ENCODE data around the gene FAM169A. TPM values are rescaled to one million over a fixed set of nuclear protein-coding genes. Genes with fewer than 3 reads are reported as not detected.

FAM169A gene
- total RNA-seq, 2 experiments from 2014 or later = 10.4 to 11.5 TPM

DNA sequence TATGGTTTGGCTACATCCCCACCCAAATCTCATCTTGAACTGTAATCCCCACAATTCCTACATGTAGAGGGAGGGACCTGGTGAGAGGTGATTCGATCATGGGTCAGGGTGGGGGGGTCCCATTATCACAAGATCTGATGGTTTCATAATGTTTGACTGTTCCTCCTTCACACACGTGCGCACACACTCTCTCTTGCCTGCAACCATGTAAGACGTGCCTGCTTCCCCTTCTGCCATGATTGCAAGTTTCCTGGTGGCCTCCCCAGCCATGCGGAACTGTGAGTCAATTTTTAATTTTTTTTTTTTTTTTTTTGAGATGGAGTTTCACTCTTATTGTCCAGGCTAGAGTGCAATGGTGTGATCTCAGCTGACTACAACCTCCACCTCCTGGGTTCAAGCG is 27.0 kb downstream of the FAM169A start:
- Mint-ChIP-seq H3K27me3 (no peaks in the 10 kb centered on the region), H3K4me1 (ENCODE audit: low read depth) (peaks cover 25% of the 10 kb centered on the region), H3K27ac (no peak overlapping the region), H3K9me3 (no peaks in the 10 kb centered on the region), H3K36me3 (ENCODE audit: low read depth) (peaks cover 30% of the 10 kb centered on the region), H3K4me3 (no peak overlapping the region)
- intact Hi-C loops (cut with micrococcal nuclease) = no loop called here
- TF ChIP-seq, protein P1, sequence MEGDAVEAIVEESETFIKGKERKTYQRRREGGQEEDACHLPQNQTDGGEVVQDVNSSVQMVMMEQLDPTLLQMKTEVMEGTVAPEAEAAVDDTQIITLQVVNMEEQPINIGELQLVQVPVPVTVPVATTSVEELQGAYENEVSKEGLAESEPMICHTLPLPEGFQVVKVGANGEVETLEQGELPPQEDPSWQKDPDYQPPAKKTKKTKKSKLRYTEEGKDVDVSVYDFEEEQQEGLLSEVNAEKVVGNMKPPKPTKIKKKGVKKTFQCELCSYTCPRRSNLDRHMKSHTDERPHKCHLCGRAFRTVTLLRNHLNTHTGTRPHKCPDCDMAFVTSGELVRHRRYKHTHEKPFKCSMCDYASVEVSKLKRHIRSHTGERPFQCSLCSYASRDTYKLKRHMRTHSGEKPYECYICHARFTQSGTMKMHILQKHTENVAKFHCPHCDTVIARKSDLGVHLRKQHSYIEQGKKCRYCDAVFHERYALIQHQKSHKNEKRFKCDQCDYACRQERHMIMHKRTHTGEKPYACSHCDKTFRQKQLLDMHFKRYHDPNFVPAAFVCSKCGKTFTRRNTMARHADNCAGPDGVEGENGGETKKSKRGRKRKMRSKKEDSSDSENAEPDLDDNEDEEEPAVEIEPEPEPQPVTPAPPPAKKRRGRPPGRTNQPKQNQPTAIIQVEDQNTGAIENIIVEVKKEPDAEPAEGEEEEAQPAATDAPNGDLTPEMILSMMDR (IDR thresholded peaks at IDR 0.05) = no peak
- POLR2A ChIA-PET = no interaction called here
- ATAC-seq (no peak), DNase-seq (no peak)
- CTCF ChIA-PET = no interaction called here

DNA sequence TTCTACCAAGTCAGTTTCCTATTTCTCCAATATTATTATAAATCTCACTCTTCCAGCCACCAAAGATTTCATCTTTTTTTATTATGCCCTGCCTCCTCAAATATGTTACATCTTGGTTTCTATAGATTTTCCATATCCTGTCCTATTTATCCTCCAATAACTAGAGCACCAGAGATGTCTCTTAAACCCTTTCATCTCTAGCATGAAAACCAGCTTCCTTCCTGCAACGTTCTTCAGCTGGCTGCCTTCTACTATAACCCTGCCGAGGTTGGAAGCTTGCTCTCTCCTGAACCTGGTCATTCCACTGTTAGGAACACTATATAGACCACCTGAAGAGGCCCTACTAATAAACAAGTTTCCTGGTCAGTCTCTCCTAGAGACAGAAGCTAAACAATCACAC is 27.9 kb downstream of the FAM169A start:
- Mint-ChIP-seq H3K4me1 (ENCODE audit: low read depth) (peaks cover 17% of the 10 kb centered on the region), H3K9me3 (no peaks in the 10 kb centered on the region), H3K27me3 (no peaks in the 10 kb centered on the region), H3K4me3 (no peak overlapping the region), H3K27ac (no peak overlapping the region), H3K36me3 (ENCODE audit: low read depth) (peaks cover 30% of the 10 kb centered on the region)
- ATAC-seq (no peak), DNase-seq (no peak)
- POLR2A ChIA-PET = interaction anchor here (1.6 kb wide), 1 partner anchor 13 kb away, joined by 3 read pairs; no protein-coding TSS in a partner anchor
- CTCF ChIA-PET = interaction anchor here (0.9 kb wide), 1 partner anchor 12 kb away, joined by 4 read pairs; no protein-coding TSS in a partner anchor
- intact Hi-C loops (cut with micrococcal nuclease) = no loop called here
- TF ChIP-seq, protein P1 (IDR thresholded peaks at IDR 0.05) = no peak

DNA sequence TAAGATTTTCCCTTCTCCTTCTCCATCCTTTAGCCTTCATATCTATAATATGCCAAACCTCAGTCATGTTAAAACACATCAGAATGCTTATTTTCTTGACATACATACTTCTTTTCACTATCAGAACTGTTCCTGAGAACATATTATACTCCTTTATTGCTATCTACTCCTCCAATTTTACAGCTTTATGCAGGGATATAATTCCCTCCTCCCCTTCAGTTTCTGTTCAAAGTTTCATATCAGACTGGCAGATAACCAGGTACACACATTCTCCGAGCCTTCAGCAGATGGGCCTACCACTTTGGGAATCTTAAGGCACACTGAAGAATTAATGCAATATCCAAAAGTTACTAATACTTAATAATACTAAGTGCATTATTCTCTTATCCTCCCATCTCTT is 29.1 kb downstream of the FAM169A start:
- no peaks in the 10 kb centered on the region for H3K27me3 Mint-ChIP-seq
- ChIA-PET POLR2A (interaction anchor here (1.6 kb wide), 1 partner anchor 14 kb away, joined by 3 read pairs; no protein-coding TSS in a partner anchor), CTCF (no interaction called here)
- peaks cover 10% of the 10 kb centered on the region for H3K4me1 Mint-ChIP-seq (ENCODE audit: low read depth)
- ATAC-seq (no peak), DNase-seq (no peak)
- H3K9me3 Mint-ChIP-seq = no peaks in the 10 kb centered on the region
- H3K36me3 Mint-ChIP-seq (ENCODE audit: low read depth) = peaks cover 30% of the 10 kb centered on the region
- TF ChIP-seq, protein P1 (IDR thresholded peaks at IDR 0.05) = no peak
- H3K4me3 Mint-ChIP-seq = no peak overlapping the region
- intact Hi-C loops (cut with micrococcal nuclease) = no loop called here
- H3K27ac Mint-ChIP-seq = no peak overlapping the region

DNA sequence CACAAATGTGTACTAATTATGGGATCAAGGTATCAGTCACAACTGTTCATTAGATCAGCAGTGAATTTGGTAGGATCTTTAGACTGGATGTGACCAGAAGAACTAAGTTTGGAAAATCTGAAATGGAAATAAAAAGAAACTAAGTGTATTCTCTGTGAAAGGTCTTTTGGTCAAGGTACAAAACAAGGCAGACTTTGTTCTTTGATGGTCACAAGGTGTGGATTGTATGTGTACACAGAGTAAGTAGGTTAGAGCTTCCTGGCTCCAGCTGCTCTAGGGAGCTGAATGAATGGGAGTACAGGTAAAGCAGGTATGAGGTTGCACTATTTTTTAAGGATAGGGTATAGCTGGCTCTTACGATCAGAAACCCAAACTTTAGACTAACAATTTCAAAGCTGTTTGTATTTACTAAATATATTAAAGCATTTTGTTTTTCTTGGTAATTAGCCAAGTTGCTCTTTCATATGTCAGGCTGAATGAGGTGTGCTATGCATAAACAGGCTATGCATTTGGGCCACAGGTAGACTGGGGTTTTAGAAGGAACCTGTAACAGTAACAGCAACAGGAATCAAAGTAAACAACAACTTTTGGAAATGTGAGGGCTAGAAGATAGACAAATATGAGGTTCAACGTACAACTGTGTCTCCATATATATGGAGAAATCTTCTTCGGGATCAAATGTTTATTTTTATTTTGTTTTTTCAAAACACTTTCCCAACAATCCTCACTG is 32.5 kb downstream of the FAM169A start:
- peaks cover 6% of the 10 kb centered on the region for H3K4me1 Mint-ChIP-seq (ENCODE audit: low read depth)
- H3K9me3 Mint-ChIP-seq = no peaks in the 10 kb centered on the region
- intact Hi-C loops (cut with micrococcal nuclease) = no loop called here
- no peak overlapping the region for H3K27ac Mint-ChIP-seq
- TF ChIP-seq, protein P1 (IDR thresholded peaks at IDR 0.05) = no peak
- CTCF ChIA-PET = no interaction called here
- H3K27me3 Mint-ChIP-seq = no peaks in the 10 kb centered on the region
- POLR2A ChIA-PET = no interaction called here
- ATAC-seq (no peak), DNase-seq (no peak)
- no peak overlapping the region for H3K4me3 Mint-ChIP-seq
- peaks cover 30% of the 10 kb centered on the region for H3K36me3 Mint-ChIP-seq (ENCODE audit: low read depth)

DNA sequence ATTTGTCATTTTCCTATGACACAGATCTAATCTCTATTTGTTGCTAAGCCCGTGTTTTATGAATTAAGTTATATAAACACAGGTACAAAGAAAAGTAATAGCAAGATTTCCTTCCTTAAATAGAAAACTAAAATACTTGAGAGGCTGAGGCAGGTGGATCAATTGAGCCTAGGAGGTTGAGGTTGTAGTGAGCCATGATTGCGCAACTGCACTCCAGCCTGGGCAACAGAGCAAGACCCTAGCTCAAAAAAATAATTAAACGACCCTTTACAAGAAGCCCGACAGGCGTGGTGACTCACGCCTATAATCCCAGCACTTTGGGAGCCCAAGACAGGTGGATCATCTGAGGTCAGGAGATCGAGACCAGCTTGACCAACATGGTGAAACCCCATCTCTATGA is 36.8 kb downstream of the FAM169A start:
- H3K27me3 Mint-ChIP-seq = no peaks in the 10 kb centered on the region

More for the DNA sequence above, 36.8 kb downstream of the FAM169A start:
- no peak overlapping the region for H3K27ac Mint-ChIP-seq
- ChIA-PET CTCF (interaction anchor here (0.6 kb wide), 1 partner anchor 23 kb away, joined by 3 read pairs; no protein-coding TSS in a partner anchor), POLR2A (no interaction called here)
- no peak overlapping the region for H3K4me3 Mint-ChIP-seq
- H3K4me1 Mint-ChIP-seq (ENCODE audit: low read depth) = no peaks in the 10 kb centered on the region
- ATAC-seq (no peak), DNase-seq (no peak)
- no peaks in the 10 kb centered on the region for H3K9me3 Mint-ChIP-seq
- intact Hi-C loops (cut with micrococcal nuclease) = no loop called here
- TF ChIP-seq, protein P1 (IDR thresholded peaks at IDR 0.05) = no peak
- H3K36me3 Mint-ChIP-seq (ENCODE audit: low read depth) = peaks cover 6% of the 10 kb centered on the region
